OCI-LY3 (cell line): ENCODE measurements around the gene MXD1.

ENCODE experiments used
- EZH2phosphoT487 ChIP-seq: fragments of 200-600 bp; shearing (Covaris generic); IDR thresholded peaks from 2 replicates; pipeline ENCODE4 v1.6.1; 2018; ENCODE audit warnings: antibody characterized with exemption, mixed run types, low read depth
- TF ChIP-seq, protein P1 (sequence below): fragments of 200-600, 300-600 bp; sonication (generic); IDR thresholded peaks from 2 replicates; pipeline ENCODE4 v1.5.1; 2014; ENCODE audit warnings: antibody characterized with exemption, low read length, low read depth

DNA sequence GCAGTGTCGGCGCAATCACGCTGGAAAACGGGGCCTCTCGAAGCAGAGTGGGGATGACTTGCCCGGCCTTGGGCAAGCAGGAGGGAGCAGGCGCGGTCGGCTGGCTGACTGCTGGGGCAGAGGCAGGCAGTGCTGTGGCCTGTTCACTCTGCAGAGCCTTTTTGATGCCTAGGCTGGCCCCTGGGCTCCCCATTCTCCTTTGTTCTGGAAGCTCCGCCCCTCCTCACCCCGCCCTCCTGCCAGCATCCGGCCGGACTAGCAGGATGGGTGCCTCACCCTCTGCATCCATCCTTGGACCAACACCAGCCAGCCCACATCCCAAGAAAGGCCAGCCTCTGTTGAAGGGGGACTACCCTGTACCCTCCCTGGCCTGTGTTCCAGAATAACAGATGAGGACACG, 46.6 kb downstream of the MXD1 start, which contains the start of gene ASPRV1:
- TF ChIP-seq, protein P1, sequence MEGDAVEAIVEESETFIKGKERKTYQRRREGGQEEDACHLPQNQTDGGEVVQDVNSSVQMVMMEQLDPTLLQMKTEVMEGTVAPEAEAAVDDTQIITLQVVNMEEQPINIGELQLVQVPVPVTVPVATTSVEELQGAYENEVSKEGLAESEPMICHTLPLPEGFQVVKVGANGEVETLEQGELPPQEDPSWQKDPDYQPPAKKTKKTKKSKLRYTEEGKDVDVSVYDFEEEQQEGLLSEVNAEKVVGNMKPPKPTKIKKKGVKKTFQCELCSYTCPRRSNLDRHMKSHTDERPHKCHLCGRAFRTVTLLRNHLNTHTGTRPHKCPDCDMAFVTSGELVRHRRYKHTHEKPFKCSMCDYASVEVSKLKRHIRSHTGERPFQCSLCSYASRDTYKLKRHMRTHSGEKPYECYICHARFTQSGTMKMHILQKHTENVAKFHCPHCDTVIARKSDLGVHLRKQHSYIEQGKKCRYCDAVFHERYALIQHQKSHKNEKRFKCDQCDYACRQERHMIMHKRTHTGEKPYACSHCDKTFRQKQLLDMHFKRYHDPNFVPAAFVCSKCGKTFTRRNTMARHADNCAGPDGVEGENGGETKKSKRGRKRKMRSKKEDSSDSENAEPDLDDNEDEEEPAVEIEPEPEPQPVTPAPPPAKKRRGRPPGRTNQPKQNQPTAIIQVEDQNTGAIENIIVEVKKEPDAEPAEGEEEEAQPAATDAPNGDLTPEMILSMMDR: no peak
- TF ChIP-seq EZH2phosphoT487: no peak
